NB4 (cell line): ENCODE data around the gene SMIM7.

Source experiments
- DNase-seq: peaks from one replicate; pipeline ENCODE4 v3.0.0; 2010; ENCODE audit warnings: low read depth
- H3K4me3 ChIP-seq: one replicate; pipeline ENCODE4 v1.5.1; 2011; ENCODE audit warnings: mild to moderate bottlenecking, low read depth, low read length, moderate library complexity
- CTCF ChIP-seq: IDR thresholded peaks from one replicate; pipeline ENCODE4 v1.5.1; 2012; ENCODE audit warnings: low read depth, low read length
- MAX ChIP-seq: IDR thresholded peaks from 2 replicates; pipeline ENCODE4 v1.6.1; 2011; ENCODE audit warnings: low read depth, low read length
- MYC ChIP-seq: IDR thresholded peaks from 2 replicates; pipeline ENCODE4 v1.6.1; 2011; ENCODE audit warnings: low read depth, low read length
- POLR2A ChIP-seq: IDR thresholded peaks from 2 replicates; pipeline ENCODE4 v1.6.1; 2011; ENCODE audit warnings: mild to moderate bottlenecking; ENCODE audit not compliant: insufficient read length; ENCODE audit errors: extremely low read depth

The SMIM7 gene

GRCh38 chr19:16627928-16628182, 32.1 kb downstream of the SMIM7 start:
- H3K4me3 ChIP-seq, result peak overlapping the region; percentile 91
- no peak for DNase-seq
- TF ChIP-seq CTCF (no peak), MAX (no peak), POLR2A (no peak), MYC (no peak)

GRCh38 chr19:16627193-16627927, 32.6 kb downstream of the SMIM7 start:
- TF ChIP-seq POLR2A (no peak), CTCF (peak; percentile 3)
- peak overlapping the region; percentile 91 for H3K4me3 ChIP-seq
- DNase-seq, result peak; percentile 55

GRCh38 chr19:16626796-16627192, 33.1 kb downstream of the SMIM7 start:
- H3K4me3 ChIP-seq, result peak overlapping the region; percentile 91
- no peak for DNase-seq
- TF ChIP-seq MAX (no peak), MYC (no peak), CTCF (no peak), POLR2A (no peak)

GRCh38 chr19:16625163-16625958, 34.6 kb downstream of the SMIM7 start:
- TF ChIP-seq CTCF (no peak), MYC (no peak), POLR2A (no peak), MAX (no peak)
- DNase-seq, result no peak
- H3K4me3 ChIP-seq, result peak overlapping the region; percentile 91

- no peak for TF ChIP-seq MYC
- no peak for DNase-seq
- no peak overlapping the region for H3K4me3 ChIP-seq
Observed at GRCh38 chr19:16624236-16624635, 35.7 kb downstream of the SMIM7 start.

GRCh38 chr19:16623576-16623975, 36.4 kb downstream of the SMIM7 start:
- TF ChIP-seq CTCF, result no peak
- H3K4me3 ChIP-seq, result no peak overlapping the region
- DNase-seq, result no peak

GRCh38 chr19:16623066-16623465, 36.9 kb downstream of the SMIM7 start:
- no peak overlapping the region for H3K4me3 ChIP-seq
- TF ChIP-seq POLR2A (no peak), MYC (no peak), CTCF (no peak), MAX (no peak)

More at GRCh38 chr19:16623066-16623465, 36.9 kb downstream of the SMIM7 start:
- DNase-seq, result no peak
